Measurements from ENCODE around the gene AJM1.
"Not testable (repeated sequence)": the region's sequence is repeated elsewhere in the genome, so short reads cannot be mapped to it uniquely, and the experiment has no call there.

The AJM1 gene

DNA sequence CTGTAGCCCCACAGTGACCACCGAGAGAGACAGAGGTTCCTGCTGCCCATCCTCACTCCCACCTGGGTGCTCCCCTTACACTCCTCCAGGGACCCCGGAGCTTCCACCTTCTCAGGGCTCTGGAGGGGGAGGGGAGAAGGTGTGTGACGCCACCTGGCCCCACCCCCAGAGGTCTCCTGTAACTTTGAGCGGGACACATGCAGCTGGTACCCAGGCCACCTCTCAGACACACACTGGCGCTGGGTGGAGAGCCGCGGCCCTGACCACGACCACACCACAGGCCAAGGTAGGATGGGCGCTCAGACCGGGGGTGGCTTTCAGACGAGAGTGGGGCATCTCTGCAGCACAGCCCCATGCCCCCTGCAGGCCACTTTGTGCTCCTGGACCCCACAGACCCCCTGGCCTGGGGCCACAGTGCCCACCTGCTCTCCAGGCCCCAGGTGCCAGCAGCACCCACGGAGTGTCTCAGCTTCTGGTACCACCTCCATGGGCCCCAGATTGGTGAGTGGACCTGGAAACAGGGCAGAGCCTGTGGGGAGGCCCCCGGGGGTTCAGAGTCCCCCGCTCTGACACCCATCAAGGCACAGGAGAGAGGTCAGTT lies 14.4 kb downstream of the AJM1 start:
- no peak for DNase-seq

DNA sequence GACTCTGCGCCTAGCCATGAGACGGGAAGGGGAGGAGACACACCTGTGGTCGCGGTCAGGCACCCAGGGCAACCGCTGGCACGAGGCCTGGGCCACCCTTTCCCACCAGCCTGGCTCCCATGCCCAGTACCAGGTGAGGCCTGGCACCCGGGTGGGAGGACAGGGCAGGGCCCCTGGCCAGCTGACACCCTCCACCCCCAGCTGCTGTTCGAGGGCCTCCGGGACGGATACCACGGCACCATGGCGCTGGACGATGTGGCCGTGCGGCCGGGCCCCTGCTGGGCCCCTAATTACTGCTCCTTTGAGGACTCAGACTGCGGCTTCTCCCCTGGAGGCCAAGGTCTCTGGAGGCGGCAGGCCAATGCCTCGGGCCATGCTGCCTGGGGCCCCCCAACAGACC lies 14.9 kb downstream of the AJM1 start:
- DNase-seq = no peak

DNA sequence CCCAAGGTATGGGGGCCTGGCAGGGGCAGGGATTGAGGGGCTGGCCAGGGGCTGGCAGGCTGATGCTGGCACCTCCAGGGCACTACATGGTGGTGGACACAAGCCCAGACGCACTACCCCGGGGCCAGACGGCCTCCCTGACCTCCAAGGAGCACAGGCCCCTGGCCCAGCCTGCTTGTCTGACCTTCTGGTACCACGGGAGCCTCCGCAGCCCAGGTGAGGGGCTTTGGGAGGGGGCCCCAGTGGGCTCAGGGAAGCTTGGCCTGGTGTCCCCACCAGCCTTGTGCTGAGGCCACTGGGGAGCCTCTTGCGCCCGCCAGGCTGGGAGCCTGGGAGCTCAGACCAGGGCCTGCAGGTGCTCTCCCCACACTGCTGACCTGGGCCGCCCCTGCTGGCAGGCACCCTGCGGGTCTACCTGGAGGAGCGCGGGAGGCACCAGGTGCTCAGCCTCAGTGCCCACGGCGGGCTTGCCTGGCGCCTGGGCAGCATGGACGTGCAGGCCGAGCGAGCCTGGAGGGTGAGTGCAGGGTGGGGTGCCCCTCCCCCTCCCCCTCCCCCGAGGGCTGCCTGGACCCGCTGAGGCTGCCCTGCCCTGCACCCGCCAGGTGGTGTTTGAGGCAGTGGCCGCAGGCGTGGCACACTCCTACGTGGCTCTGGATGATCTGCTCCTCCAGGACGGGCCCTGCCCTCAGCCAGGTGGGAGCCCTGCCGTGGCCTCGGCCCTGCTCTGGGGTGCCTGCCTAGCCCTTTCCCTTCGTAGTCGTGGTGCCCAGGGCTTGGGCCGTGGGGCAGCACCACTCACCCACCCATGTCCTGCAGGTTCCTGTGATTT lies 15.5 kb downstream of the AJM1 start:
- DNase-seq = no peak

DNA sequence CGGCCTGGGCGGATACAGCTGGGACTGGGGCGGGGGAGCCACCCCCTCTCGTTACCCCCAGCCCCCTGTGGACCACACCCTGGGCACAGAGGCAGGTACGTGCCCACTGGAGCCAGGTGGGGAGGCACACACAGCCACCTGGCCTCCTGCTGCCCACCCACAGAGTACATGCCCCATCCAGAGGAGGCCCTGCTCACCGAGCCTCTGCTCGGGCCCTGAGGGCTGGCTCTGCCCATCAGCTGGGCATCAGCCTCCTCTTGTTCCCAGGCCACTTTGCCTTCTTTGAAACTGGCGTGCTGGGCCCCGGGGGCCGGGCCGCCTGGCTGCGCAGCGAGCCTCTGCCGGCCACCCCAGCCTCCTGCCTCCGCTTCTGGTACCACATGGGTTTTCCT lies 16.2 kb downstream of the AJM1 start:
- DNase-seq = no peak

DNA sequence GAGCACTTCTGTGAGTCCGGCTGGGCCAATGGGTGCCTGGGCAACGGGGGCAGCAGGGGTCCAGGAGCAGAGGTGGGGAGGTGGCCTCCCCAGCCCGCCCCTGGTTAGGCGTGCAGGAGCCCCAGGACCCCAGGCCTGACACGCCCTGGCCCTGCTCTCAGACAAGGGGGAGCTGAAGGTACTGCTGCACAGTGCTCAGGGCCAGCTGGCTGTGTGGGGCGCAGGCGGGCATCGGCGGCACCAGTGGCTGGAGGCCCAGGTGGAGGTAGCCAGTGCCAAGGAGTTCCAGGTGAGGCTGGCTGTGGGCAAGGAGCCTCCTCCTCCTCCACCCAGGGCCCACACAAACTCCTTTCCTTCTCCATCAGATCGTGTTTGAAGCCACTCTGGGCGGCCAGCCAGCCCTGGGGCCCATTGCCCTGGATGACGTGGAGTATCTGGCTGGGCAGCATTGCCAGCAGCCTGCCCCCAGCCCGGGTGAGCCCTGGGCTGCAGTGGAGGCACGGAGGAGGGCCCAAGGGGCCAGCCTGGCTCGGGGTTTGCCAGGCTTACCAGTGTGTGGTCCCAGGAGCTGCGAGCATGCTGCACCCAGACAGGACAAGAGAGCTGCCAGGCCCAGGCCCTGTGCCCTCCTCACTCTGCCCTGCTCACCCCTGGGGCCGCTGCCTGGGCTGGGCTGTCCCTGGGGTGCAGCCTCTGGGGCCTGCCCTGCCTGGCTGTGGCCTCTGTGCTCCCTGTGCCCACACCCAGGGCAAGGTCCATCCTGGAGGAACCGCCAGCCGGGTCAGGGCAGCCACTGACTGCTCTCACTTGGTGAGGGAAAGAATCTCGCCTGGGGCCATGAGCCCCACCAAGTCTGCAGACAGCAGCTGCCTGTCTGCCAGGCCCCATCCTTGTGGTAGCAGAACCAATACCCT lies 16.8 kb downstream of the AJM1 start:
- no peak for DNase-seq

DNA sequence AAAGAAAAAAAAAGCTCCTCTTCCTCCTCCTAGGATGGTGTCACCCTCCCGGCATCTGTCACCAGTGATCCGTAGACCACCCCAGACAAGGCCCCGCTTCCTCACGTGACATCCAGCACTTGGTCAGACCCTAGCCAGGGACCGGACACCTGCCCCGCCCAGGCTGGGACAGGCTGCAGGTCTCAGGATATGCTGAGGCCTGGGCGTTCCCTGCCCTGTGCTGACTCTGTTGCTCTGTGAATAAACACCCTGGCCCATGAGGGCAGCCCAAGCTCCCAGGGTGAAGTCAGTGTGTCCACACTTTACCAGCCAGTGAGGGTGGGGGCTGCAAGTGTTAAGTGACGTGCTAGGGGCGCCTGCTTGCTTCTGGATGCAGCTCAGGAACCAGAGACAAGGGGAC lies 18.3 kb downstream of the AJM1 start:
- DNase-seq = no peak

DNA sequence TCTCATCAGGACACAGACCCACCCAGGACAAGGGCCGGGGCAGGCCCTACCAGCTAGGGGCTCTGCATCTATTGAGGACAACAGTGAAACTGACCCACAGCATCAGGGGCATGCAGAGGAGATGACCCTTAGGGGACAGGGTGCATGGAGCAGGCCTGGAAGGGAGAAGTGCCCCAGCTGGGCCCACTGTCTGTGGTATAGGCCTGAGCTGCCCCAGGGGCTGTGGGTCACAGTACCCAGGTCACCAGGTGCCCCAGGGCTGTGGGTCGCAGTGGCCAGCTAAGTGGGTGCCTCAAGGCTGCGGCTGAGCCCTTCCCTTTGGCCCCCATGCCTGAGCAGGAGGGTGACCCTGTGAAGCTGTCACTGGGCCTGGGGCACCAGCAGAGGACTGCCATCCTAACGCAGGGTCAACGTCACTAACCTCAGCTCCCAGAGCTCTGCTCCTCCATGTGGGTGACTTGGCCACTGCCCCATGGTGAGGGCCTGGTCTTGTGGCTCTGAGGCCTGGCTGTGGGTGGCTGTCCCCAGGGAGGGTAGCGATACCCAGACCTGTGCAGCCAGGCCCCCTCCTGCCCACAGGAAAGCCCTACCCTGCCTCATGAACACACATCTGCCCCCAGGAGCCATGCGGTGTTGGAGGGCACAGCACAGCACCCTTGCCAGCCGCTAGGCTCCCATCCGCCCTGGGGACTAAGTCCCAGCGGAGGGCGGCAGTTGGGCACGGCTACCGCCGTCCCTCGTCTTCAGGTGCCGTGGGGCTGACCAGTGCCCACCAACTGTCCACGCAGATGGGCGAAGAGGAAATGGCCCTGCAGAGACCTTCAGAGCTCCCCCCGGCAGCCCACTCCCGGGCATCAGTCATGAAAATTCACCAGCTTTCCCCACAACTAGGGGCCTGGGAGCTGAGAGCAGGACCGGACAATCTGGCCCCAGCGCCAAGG lies 18.9 kb downstream of the AJM1 start:
- DNase-seq = no peak

DNA sequence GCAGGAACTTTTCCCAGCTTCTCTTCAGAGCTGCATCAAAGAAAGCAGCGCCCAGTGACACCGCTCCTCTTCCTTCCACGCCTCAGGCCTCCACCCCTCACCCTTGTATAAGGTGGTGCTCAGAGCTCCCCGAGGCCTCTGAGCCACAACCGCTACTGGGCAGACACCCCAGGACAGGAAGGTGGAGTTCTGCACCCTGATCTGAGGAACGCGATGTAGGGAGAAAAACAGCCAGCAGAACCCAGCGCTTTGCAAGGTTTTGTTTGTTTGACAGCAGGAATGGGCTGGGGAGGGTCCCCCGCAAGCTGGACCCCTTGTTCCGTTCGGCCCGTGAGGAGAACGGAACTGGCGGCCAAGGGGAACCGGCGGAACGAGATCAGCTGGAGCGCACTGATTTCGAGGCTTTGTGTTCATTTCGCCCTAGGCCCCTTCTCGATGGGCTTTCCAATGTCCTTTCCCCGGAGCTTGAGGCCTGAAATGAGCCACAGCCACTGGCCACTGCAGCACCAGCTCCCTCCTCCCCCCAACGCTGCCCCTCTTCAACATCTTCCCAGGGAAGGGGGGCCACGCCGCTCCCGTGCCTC lies 19.7 kb downstream of the AJM1 start:
- no peak for DNase-seq

DNA sequence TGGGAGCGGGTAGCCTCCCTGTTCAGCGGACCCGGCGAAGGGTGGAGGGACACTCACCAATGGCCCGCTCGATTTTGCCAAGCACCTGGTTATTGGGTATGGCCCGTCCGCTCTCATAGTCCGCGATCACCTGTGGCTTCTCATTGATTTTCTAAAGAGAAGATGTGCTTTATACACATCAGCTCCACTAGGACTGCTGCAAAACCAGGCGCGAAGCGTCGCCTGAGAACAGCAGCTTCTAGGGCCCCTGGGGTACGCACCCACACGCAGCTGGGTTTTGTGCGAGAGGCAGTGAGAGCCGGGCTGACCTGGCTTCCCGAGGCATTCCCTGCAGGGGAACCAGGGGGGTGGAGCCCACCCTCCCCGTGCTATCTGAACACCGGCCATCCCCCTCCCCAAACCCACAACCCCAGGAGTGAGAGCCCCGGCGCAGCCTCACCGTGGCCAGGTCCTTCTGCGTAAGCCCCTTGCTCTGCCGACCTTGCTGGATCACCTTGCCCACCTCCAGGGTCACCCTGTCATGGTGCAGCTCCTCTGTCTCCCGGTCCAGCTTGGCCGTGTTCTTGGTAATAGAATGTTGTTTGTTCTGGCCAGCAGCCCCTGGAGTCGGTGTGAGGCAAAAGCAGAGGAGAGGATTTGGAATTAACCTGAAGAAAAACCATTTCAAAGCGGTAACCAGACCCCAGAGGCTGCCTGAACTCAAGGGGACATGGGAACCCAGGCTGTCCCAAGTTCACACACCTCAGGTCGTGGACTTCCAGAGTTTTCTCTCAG lies 20.8 kb downstream of the AJM1 start:
- no peak for DNase-seq

DNA sequence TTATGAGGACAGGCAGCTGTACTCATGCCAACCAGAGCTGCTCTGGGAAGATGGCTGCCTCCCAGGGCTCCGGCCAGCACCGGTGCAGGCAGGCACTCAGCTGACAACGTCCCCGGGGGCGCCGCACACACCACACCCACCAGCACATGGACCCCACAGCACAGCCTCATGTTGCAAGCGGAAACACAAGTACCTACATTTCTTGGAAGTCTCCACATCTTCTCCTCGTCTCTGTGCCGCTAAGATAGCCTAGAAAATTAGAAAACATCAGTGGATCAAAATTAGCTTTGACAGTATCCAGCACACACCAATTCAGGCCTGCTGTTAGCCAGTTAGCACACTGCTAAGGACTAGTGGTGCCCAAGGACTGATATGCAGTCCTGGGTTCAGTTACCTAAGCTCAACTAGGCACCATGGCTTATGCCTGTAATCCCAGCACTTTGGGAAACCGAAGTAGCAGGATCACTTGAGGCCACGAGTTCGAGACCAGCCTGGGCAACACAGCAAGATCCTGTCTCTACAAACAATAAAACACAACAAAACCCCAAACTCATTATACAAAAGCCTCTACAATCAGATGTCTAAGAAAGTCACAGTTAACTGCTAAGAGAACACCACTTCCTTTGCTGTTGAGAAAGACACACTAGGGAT lies 21.5 kb downstream of the AJM1 start:
- no peak for DNase-seq

DNA sequence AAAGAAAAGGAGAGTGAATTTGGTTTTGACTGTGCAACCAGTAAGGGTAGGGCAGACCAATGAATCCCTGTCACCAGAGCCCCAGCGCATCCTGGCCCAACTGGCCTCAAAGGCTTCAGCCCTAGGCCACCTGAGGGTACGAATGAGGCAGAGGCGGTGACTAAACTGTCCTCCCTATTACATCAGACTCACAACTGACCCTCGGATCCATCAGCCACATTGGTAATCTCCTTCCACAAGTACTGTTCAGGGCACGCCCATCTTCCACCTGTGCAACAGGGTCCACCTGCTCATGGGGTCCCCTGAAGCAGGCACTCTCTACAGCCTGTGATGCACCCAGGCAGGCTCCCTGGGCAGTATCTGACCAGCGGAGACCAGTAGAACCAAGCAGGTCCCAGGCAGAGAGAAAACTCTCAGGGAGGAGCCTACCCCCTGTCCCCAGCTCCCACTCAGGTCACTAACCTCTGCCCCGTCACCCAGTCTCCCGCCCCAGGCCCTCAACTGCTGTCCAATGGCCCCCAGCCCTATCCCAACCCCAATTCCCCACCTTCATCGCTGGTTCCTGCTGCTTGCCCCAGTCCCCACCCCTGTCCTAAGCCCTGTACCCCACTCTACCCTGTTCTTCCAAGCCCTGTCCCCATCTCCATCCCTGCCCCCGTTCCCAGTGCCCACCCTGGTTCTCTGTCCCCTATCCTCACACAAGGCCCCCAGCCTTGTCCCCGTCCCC lies 22.9 kb downstream of the AJM1 start:
- DNase-seq = peak; percentile 9

DNA sequence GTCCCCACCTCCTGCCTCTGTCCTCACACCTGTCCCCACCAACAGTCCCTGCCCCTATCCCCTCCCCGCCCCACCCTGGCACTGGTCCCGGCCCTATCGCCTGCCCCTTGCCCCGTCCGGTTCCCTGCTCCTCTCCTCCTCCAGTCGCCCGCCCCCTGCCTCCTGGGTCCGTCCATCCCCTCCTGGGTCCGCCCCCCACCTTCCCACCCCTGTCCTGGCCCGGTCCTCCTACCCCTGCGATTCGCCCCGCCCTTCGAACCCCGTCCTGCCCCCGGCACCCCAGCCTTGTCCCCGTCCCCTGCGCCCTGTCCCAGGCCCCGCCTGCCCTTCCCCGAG lies 23.5 kb downstream of the AJM1 start:
- no peak for DNase-seq

DNA sequence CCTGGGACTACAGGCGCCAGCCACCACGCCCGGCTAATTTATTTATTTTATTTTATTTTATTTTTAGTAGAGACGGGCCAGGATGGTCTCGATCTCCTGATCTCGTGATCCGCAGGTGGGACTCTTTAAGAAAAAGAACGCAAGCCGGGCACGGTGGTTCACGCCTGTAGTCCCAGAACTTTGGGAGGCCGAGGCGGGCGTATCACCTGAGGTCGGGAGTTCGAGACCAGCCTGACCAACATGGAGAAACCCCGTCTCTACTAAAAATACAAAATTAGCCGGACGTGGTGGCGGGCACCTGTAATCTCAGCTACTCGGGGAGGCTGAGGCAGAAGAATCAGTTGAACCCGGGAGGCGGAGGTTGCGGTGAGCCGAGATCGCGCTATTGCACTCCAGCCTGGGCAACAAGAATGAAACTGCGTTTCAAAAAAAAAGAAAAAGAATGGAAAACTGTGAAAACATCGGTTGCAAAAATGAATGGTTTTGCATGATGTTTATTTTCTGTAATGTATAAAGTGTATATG lies 24.7 kb downstream of the AJM1 start:
- DNase-seq = not testable (repeated sequence)

DNA sequence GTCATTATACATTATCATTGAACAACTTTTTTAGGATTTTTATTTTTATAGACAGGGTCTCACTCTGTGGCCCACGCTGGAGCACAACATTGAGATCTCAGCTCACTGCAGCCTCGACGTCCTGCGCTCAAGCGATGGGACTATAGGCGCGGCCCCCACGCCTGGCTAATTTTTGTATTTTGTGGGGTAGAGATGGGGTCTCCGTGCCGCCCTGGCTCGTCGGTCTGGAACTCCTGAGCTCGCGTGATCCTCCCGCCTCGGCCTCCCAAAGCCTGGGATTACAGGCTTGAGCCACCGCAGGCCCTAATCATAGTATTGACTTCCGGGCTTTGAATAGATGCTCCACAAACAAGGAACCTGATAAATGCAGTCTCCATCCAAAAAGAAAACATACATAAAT lies 25.2 kb downstream of the AJM1 start:
- no peak for DNase-seq

DNA sequence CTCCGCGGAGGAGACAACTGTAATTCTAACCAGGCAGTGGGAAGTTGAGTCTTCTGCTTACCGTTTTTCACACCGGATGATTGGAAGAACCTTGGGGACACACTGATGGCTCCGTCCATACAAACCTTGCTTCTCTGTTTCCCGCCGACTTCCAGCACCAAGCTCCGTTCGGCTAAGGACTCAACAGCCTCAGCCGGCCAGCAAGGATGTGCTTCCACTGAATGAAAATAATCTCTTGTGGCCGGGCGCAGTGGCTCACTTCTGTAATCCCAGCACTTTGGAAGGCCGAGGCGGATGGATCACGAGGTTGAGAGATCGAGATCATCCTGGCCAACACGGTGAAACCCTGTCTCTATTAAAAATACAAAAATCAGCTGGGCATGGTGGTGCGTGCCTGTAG lies 25.6 kb downstream of the AJM1 start:
- DNase-seq = no peak

DNA sequence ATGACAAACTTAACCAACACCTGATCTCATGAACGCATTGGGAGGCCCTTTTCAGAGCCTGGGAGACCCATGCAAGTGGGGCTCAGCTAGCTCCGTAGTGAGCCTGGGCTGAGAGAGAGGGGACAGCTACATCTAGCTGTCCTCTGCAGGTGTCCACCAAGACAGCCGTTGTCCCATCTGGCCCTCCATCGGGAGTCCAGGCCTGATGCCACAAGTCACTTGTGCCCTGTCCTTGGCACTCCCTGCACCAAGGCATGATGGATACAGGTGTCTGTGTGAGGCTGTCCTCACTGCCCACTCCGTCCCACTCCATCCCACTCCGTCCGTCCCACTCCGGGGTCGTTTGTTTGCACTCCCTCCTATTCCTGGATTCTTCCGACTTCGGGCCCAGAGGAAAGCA lies 26.4 kb downstream of the AJM1 start:
- DNase-seq = no peak

DNA sequence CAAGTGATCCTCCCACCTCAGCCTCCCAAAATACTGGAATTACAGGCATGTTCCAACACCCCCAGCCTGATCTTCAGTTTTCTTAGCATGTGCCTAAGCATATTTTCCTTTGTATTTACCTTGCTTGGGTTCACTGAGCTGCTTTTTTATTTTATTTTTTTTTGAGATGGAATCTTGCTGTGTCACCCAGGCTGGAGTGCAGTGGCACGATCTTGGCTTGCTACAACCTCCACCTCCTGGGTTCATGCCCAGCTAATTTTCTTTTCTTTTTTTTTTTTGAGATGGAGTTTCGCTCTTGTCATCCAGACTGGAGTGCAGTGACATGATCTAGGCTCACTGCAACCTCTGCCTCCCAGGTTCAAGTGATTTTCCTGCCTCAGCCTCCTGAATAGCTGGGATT lies 27.3 kb downstream of the AJM1 start:
- not testable (repeated sequence) for DNase-seq

DNA sequence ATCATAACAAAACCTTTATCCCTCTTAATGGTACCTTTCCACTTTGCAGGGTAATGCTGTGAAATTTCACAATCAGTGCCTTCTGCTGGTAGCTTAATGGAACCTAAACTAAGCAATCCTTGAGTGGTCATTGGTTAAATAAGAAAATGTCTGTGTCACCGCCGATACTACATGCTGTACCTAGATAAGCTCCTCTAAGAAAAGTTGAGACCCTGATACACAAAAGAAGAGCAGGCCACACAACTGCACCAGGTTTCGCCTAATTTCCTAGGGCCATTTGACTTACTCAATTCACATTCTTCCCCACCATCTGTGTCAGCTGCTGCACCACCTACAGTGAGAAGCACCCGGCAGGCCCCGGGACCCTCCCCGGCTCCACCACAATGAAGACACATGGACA lies 32.9 kb downstream of the AJM1 start:
- no peak for DNase-seq

DNA sequence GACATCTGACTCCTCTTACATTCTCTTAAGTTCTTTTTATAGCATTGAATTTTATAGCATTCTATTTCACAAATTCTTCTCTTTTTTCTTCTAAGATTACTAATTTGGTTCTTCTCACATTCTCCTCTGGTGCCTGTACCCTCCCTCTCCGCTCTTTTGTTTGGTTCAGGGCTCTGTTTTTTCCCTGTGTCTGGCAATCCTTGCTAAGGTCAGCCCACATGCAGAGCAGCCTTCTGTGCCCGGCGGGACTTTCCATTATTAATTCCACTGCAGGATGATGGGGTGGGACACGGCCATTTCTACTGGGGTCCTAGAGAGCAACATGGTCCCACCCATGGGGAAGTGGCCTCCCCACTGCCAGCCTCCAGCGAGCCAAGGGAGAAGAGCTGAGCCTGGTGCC lies 34.2 kb downstream of the AJM1 start:
- DNase-seq = no peak

DNA sequence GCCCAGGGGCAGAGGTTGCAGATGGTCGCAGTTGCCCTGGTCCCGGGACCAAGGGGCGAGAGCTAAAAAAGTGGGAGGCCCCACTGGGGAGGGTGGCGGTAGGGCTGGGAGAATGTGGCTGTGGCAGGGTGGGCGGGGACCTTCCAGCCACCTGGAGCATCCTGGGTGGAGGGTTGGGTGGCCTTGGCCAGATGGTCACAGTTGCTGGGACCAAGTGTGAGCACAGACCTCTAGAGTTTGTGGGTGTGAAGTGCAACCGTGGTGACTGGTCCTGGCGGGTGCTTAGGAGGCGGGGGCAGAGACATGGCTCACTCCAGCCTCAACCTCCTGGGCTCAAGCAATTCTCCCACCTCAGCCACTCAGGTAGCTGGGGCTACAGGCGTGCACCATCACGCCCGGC lies 38.4 kb downstream of the AJM1 start:
- peak; percentile 7 for DNase-seq

Data from suppressor macrophage treated with lipopolysaccharide for 4 hours (primary cell).